NCI-H82 treated with DMSO at 0.1 percent for 48 hours (cell line): Measurements from ENCODE around the gene AGRN.
"Not testable (repeated sequence)": the region's sequence is repeated elsewhere in the genome, so short reads cannot be mapped to it uniquely, and the experiment has no call there.

Source experiments
- DNase-seq: peaks from one replicate; lab custom pipeline; 2025; ENCODE audit not compliant: unreplicated experiment; lab: John Stamatoyannopoulos, UW

Gene AGRN

DNA sequence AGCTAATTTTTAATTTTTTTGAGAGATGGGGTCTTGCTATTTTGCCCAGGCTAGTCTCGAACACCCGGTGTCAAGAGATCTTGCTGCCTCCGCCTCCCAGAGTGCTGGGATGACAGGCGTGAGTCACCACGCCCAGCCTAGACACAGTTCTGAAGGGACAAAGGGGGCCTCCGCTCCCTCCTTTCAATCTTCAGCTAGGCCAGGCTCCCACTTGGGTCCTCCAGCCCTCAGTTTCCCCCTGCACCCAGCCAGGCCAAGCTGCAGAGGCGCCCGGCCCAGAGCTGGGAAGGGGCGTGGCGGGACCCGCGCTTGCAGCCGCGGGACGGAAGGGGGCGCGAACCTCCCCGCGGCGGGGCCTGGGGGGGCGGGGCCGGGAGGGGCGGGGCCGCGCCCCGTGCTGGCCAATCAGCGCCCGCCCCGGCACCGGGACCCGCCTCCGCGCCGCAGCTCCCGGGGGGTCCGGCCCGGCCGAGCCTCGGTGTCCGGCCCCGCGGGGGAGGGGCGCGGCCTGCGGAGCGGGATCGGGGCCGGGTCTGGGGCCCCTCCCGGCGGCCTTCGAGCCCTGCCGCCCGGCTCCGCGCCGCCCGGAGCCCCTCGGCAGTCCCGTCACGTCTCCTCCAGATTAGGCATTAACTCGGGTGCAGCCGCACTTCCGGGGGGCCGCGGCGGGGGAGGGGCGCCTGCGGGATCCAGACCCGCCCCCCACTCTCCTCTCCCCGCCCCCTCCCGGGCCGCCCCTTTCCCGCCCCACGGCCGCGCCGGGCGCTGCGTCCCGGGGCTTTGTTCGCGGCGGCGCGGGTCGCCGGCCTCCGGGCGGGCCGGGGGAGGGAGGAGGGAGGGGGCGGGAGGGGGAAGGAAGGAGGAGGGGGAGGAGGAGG is 559 bp upstream of the AGRN start:
- DNase-seq: peak; percentile 19

DNA sequence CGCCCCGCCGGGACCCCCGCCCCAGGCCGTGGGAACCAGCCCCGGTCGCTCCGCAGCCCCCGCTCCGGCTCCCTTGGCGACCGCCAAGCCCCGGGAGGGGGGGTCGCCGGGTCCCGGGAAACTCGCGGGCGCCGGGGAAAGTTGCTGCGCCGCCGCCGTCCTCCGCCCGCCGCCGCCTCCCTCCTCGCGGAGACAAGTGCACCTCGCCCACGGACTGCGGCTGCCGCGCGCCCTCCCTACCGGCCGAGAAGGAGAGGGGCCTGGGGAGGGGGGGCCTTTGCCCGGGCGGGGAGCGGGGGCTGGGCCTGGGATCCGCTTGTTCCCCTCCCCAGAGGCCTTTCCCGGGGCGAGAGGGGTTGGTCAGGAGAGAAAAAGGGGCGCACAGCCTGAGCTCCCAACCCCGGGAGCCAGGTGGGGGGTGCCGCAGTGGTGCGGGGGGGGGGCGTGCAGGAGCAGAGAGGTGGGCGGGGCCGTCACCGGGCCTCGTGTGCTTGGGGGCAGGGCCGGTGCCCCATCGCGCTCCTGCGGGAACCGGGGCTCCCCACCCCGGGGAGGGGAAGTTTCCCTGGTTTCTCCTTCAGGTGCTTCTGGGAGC is 592 bp downstream of the AGRN start:
- DNase-seq: no peak

- no peak for DNase-seq
Observed at GRCh38 chr1:1021010-1021919, 1.3 kb downstream of the AGRN start.

DNA sequence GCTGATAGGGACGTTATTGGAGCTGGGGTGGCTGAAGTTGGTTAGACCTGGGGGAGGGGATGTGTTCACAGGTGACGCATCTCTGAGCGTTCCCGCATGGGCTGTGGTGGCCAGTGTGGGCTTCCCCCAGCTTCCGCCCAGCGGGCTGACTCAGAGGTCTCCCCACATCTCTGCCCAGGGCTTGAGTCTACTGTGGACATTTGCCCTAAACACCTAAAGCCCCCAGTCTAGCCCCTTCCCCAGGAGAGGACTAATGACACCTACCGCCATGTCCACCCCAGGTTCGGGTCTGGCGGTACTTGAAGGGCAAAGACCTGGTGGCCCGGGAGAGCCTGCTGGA is 2.0 kb downstream of the AGRN start:
- no peak for DNase-seq

DNA sequence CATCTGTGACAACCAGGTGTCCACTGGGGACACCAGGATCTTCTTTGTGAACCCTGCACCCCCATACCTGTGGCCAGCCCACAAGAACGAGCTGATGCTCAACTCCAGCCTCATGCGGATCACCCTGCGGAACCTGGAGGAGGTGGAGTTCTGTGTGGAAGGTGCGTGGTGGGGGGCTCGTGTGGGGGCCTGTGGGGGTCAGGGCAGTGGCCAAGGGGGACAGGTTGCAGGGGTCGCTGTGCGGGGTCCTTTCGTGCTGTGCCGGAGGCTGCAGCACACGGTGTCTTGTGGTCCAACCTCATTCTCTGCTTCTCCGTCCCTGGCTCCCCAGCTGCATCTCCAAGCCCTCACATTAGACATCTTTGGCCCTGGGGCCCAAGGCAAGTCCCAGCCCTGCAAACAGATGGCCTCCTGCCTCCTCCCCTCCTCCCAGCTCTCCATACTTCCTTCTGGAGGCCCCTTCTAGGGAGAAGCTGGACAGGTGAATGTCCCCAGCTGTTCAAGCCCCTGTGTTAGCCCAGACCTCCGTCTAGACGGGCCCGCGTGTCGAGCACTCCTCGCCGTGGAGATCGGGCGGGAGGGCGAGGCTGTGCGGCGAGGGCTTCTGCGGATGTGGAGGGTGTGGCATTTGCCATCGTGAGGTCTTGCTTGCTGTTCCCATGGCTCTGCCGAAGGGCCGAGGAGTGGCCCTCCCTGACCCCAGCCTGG is 2.5 kb downstream of the AGRN start:
- no peak for DNase-seq

GRCh38 chr1:1023700-1024099 is 3.8 kb downstream of the AGRN start:
- no peak for DNase-seq

DNA sequence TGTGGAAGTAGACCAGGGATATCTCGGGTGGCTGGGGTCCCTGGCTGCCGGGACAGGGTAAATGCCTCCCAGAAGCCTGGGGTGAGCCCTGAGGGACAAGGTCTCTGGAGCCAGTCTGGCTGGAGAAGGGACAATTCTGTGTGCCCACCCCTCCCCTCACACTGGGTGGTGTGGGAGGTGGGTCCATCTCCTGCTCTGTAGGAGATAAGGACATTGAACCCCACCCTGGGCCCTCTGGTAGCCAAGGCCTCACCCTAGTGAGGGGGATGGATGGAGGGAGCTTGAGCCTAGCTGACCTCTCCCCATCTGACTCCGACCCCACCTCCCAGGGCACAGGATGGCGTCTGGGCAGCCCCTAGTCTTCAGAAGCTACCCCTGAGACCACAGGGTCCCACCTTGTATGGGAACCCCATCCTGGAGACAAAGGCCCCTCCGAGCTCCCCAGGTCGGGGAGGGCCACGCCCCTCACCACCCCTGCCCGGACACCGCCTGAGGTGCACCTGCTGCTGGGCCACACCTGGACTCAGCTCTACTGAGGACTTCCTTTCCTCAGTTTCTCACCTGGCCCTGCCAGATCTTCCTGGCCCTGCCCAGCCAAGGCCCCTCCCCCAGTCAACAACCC is 4.3 kb downstream of the AGRN start:
- DNase-seq: no peak

GRCh38 chr1:1024771-1025699 is 5.1 kb downstream of the AGRN start:
- DNase-seq: no peak

DNA sequence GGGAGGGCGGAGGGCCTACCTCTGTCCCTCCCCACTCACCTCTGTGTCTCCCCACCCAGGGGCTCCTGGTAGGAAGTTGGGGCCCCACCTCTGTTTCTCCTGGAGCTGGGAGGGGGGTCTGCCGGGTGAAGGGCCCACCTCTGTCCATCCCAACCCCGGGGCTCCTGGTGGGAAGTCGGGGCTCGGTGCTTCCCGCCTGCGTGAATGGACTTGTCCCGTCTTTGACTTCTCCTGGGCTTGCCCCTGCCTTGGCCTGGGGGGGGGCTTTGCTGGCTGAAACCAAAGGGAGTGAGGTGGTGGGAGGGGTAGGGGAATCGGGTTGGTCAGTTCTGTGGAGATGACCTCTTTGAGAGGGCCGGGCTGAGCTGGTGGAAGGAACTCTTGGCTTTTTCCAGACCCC is 5.8 kb downstream of the AGRN start:
- DNase-seq: no peak

GRCh38 chr1:1026599-1027413 is 6.9 kb downstream of the AGRN start:
- no peak for DNase-seq

DNA sequence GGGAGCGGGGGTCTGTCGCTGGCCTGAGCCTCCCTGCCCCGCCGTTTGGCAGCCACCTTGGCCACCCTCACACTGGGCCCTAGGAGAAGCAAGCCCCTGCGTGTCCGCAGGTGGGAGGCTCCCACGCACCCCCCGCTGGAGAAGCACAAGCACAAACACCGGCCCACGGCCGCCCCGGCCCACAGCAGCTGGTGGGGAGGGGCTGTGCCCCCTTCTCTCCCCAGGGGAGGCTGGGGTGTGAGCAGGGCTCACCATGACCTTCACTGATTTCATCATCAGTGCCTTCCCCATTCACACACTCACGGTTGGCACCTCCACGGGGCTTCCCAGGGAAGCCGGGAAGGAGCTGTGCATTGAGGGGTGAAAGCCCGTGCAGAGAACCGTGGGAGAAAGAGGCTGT is 7.9 kb downstream of the AGRN start:
- no peak for DNase-seq

GRCh38 chr1:1030867-1031658 is 11.1 kb downstream of the AGRN start:
- DNase-seq: not testable (repeated sequence)

- no peak for DNase-seq
Observed at GRCh38 chr1:1031659-1032235, 11.8 kb downstream of the AGRN start.

- peak; percentile 42 for DNase-seq
Observed at GRCh38 chr1:1032424-1032823, 12.5 kb downstream of the AGRN start.

DNA sequence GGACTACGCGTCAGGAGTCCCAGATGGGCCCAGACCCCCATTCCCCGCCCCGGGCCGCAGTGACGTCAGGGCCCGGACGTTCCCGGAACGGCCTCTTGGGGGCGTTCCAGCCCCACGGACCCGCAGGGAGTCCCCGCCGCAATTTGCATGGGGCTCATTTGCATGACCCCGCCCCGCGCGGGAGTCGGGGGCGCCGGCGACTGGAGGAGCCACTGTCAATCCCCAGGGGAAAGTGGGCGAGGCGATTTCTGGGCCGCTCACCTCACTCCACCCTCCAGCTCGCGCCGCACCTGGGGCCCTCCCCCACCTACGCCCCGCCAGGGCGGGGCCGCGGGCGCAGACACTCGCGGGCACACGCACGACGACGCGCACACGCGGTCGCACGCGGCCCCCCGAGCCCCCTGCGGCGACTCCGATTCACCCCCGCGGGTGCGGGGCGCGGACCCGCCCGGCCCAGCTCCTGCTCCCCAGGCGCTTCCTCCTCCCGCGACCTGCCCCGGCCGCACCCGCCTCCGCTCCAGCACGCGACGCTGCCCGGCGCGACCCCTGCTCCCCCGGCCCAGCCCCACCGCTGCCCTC is 13.2 kb downstream of the AGRN start:
- peak; percentile 75 for DNase-seq

DNA sequence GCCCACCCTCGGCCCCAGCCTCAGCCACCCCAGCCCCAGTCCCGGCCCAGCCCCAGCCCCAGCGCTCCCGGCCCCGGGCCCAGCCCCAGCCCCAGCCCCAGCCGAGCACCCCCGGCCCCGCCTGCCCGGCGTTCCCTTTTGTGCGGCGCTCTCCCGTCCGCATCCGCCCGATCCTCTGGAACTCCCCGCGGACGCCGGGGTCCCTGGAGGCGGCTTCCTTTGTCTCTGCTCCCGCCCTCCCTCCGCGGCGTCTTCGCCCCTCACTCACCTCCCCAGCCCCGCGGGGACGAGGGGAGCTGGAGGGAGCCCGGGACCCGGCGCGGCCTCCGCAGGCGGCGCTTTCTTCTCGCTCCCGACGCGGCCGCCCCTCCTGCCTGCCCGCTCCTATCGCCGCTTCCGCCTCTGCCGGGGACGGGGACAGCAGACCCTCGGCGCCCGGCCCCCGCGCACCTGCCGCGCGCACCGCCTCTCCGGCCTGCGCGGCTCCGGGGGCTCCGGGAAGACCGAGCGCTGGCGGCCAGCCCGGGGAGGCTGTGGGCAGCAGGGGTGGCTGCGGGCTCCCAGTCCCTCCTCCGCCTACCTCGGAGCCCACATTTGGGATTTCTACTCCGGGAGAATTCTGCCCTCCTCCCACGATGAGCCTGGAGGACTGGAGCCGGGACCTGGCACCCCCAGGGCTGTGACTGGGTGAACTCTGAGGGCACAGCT is 14.0 kb downstream of the AGRN start:
- DNase-seq: no peak

DNA sequence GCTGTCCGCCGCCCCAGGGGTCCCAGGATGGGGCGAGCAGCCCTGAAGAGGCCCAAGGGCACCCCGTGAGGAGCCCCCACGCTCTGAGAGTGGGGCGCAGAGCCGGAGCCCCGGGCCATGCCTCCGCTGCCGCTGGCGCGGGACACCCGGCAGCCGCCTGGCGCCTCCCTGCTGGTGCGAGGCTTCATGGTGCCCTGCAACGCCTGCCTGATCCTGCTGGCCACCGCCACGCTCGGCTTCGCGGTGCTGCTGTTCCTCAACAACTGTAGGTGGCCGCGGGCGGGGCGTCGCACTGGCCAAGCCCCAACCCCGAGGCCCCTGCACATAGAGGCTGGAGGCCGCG is 14.5 kb downstream of the AGRN start:
- no peak for DNase-seq
